GM18498 (cell line): Measurements from ENCODE around the gene BLMH.

Source experiments
- ATAC-seq: cut with Tn5 transposase; IDR thresholded peaks from one replicate; pipeline ENCODE4 v1.9.1; 2021; ENCODE audit warnings: mild to moderate bottlenecking, moderate library complexity; ENCODE audit not compliant: unreplicated experiment

The BLMH gene

DNA sequence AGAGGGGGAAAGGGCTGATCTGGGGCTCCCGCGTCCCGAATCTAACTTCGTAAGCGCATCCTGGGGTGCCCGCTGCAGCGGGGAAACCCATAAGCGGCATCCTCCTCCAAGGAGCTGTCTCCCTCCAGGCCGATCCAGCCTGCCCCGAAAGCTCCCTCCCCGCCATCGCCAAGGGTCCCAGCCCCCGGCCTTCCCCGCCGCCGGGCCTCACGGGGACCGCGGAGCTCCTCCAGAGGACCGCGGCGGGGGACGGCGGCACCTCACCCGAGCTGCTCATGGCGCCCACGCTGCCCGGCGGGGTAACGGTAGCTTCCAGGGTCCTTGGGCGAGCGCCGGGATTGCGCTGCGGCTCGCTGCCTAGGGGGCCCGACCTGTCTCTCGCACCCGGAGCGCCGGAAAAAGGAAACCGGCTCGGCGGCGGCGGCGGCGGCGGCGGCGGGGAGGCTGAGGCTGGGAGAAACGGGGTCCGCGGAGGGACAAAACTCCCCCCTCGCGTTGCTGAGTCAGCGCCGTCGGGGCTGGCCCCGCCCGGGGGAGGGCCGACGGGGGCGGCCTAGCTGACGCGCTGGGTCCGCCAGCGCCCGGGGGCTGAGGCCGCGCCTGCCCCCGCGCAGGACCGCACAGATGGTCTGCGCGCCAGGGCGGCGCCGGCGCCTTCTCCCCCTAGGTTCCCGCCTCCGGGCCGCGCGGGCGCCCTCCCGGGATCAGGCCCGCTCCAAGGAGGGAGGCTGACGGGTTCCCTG lies at the start of gene BLMH:
Gene BLMH, minus strand, starts transcription at position 402 of the 743 bp plus-strand sequence. Its CDS starts 125 bp downstream, at position 277.
- peak; percentile 91 for ATAC-seq

GRCh38 chr17:30340801-30341356 lies 49.1 kb upstream of the BLMH start:
- no peak for ATAC-seq

- ATAC-seq, result no peak
These were observed 47.3 kb upstream of the BLMH start for GRCh38 chr17:30339086-30339485.

- no peak for ATAC-seq
These were observed 45.8 kb upstream of the BLMH start for GRCh38 chr17:30337393-30337999.

DNA sequence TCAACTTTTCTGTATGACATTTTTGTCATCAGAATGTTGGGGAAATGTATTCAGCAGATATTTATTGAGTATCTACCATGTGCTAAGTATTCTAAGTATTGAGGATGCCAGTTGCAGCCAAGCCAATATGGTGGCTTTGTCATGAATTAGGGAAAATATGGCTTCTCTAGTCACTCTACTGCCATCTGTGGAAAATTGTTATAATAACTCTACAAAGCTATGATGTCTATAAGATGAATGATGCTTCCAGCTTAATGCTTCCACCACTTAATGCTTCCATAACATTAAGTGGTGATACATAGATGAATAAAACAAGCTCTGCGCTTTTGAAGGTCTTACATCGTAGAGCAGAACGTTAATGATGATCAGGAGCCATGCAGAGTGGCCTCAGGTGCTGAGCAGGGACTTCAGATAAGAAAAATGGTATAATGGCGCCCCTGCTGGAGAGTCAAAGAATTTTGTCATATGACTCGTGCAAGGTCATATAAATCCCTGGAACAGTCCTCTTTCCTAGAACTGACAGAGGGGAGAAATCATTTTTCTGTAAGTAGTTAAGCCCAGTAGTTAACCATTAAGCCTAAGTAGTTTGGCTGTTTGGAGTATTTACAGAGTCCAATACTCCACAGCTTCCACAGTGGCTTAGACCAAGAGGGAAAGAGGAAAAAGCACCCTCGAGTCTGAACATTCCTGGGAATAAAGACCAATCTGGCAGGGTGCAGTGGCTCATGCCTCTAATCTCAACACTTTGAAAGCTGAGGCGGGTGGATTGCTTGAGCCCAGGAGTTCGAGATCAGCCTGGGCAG lies 44.8 kb upstream of the BLMH start:
- no peak for ATAC-seq

GRCh38 chr17:30334421-30334820 lies 42.7 kb upstream of the BLMH start:
- no peak for ATAC-seq

- no peak for ATAC-seq
These were observed 42.0 kb upstream of the BLMH start, which contains the start of gene TMIGD1 for GRCh38 chr17:30333503-30334360. Gene TMIGD1 (minus strand): TSS chr17:30334057. CDS start chr17:30332133, 1,924 bp downstream.

GRCh38 chr17:30332057-30332542 lies 40.4 kb upstream of the BLMH start:
- ATAC-seq, result peak; percentile 59

DNA sequence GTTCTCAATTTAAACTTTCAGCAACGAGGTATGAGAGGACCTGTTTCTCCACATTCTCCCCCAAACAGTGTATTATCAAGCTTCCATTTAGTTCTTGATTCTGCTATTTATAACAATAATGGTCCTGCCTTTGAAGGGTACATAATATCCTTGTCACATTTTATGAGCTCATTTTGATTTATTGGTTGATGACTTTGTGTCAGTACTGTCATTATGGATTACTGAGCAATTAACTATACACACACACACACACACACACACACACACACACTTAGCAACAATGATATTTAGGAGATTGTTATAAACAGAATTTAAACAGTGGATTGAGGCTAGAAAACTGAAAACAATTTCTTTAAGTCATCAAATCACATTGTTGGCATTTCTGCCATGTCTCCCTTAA lies 35.1 kb upstream of the BLMH start:
- ATAC-seq, result no peak

- no peak for ATAC-seq
These were observed 33.0 kb upstream of the BLMH start for GRCh38 chr17:30324723-30325122.

- no peak for ATAC-seq
These were observed 32.2 kb upstream of the BLMH start for GRCh38 chr17:30323895-30324319.

DNA sequence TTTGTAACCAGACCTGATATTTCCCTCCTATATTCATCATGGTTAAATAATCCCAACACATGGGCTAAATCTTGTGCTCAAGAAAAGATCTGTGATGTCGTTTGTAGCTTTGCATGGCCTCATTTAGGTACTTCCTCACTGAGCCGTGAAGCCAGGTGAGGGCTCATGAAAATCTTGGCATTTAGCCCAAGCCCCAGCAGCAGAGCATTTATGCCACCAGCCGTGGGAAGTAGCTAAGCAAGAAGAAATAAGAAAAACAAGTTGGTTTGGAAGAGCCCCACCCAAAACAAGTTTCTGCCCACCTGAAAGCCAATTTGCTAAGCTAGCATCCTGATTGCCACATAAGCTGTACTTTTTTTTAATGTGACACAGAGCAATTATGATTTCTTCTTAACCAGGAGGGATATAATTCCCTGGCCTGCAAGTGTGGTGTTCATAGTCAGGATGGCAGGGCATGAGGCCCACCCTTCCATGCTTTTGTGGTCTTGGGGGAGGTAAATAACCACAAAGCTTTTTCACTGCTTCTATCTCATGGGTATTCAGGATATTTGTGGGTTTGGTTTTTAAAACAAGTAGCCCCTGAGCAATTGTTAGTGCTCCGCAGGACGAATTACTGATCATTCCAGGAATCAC lies 31.6 kb upstream of the BLMH start:
- ATAC-seq, result no peak

GRCh38 chr17:30321314-30321713 lies 29.6 kb upstream of the BLMH start:
- ATAC-seq, result no peak

DNA sequence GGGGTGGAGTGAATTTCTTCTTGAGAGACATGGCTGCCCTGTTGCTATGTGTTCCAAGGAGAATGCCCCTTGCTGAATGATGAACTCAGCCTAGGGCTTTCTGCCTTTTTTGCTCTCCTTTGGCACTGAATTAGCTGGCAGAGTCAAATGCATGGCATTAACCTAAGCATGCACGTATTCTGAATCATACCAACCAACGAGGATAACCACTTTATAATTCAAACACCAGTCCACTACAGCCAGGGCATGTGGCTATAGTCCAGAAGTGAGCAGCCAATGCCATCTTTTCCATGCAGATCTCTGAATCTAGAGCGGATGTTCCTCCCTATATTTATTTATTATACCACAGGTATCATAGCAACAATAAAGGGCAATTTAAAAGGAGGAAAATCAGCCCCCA lies 26.4 kb upstream of the BLMH start:
- ATAC-seq, result no peak

DNA sequence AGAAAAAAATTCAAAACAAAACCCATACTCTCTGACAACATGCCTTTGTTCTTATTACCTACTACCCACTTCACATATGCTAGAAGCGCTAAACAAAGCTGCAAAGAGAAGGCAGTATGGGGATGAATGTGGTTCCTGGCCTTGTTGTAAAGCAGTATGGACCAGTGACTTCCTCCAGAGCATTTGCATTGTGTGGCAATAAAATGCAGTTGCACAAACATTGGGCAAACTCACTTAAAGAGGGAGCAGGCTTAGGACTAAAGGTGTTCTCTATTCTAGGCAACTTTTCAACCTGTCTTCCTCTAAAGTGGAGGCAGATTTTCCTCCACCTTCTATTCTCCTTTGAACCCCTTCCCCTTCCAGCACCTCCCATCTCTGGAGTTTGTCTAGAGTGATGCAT lies 25.0 kb upstream of the BLMH start:
- no peak for ATAC-seq

DNA sequence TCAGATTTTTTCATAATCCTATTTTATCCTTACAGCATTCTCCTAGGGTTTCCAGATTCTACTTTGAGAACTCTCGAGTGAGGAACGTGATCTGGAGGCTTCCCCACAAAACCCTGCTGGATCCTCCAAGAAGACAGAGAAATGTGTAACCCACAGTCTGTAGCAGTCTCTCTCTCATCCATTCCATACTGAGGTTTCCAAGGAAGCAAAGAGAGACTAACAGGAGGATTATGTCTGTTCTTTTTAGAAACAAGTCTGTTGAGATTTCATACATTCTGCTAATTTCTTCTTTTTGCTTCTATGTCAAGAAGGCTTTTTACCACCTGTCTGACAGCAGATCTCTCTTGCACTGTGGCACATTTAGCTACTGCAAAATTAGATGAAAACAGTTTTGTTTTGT lies 23.4 kb upstream of the BLMH start:
- ATAC-seq, result no peak

- no peak for ATAC-seq
These were observed 22.7 kb upstream of the BLMH start for GRCh38 chr17:30314474-30314873.

- no peak for ATAC-seq
These were observed 20.5 kb upstream of the BLMH start for GRCh38 chr17:30312226-30312625.

DNA sequence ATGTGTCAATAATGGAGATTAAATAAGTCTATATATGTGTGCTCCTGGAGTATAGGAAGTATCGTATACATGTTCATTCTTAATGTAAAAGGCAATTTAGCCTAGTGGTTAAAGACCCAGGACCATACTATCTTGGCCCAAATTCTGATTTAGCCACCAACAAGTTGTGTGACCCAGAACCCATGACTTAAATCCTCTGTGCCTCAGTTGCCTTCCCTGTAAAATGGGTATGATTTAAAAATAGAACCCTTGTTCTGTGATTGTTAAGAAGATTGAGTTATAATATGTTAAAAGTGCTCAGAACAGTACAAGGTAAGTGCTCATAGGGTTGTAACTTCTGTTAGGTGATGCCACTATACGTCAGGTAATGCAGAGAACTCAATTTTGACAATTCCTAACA lies 18.8 kb upstream of the BLMH start:
- no peak for ATAC-seq

- ATAC-seq, result no peak
These were observed 17.8 kb upstream of the BLMH start for GRCh38 chr17:30309591-30309990.
